ENCODE results near the gene OSBPL10.
"Not testable (repeated sequence)": the region's sequence is repeated elsewhere in the genome, so short reads cannot be mapped to it uniquely, and the experiment has no call there.

The OSBPL10 gene, protein sequence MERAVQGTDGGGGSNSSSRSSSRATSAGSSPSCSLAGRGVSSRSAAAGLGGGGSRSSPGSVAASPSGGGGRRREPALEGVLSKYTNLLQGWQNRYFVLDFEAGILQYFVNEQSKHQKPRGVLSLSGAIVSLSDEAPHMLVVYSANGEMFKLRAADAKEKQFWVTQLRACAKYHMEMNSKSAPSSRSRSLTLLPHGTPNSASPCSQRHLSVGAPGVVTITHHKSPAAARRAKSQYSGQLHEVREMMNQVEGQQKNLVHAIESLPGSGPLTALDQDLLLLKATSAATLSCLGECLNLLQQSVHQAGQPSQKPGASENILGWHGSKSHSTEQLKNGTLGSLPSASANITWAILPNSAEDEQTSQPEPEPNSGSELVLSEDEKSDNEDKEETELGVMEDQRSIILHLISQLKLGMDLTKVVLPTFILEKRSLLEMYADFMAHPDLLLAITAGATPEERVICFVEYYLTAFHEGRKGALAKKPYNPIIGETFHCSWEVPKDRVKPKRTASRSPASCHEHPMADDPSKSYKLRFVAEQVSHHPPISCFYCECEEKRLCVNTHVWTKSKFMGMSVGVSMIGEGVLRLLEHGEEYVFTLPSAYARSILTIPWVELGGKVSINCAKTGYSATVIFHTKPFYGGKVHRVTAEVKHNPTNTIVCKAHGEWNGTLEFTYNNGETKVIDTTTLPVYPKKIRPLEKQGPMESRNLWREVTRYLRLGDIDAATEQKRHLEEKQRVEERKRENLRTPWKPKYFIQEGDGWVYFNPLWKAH

DNA sequence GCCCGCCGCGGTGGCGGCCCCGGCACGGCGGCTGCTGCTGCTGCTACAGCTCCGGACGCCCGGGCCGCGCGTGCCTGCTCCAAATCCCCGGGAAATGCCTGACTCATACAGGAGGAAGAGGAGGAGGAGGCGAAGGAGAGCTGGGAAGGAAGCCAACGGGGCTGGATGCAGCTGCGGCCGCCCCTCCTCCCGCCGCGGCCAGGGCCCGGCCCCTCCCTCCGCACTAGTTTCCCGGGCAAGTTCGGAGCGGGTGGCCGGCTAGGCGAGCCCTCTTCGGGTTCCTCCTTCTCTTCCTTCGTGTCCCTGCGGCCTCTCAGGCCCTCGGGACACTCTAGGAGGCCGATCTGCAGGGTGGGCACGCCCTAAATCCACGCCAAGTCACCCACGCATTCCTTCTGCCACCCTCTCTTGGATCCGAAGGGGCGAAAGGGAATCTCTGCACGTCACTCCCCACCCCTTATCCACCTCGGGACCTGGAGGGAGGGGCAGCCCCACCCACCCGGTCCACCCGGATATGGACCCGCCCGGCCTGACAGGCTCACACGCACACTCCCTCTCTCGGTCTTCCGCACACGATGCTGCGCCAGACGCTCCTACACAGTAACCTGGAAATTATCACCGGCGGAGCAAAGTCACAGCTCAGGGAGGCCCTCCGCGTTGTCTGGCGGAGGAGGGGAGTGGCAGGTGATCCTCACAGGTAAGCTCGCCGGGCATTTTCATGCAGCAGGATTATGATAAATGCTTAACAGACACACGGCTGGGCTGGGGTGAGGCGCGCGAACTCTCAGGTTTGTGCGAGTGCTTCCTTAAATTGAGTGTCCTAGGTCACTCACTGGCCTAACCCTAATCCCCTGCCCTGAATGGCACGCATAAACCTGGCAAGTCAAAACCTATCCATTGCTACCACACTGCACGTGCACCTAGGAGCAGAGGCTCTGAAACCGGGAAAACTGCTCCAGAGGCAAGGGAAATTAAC is at the start of gene OSBPL10, which contains the start of gene ZNF860:
OSBPL10 (minus strand) TSS at position 57 of the 976 bp plus-strand sequence. CDS start 83 bp downstream, outside the sequence.
ZNF860 (plus strand) TSS at position 545 of the 976 bp plus-strand sequence. CDS start 7,330 bp downstream, outside the sequence.
- peak; percentile 36 for DNase-seq

GRCh38 chr3:32026593-32026992 is 45.5 kb upstream of the OSBPL10 start:
- DNase-seq, result no peak

DNA sequence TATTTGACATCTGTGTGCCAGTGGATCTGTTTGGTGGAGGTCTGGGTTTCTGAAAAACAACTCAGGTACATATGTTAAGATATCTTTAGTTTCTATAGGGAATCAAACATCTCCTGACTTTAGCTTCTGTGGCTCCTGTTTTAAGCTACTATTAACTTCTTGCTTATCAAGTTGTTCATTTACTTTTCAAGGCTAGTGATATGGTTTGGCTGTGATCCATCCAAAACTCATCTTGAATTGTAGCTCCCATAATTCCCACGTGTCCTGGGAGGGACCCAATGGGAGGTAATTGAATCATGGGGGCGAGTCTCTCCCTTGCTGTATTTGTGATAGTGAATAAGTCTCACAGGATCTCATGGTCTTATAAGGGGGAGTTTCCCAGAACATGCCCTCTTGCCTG is 41.9 kb upstream of the OSBPL10 start:
- no peak for DNase-seq

GRCh38 chr3:32021748-32022147 is 40.7 kb upstream of the OSBPL10 start:
- DNase-seq, result no peak

DNA sequence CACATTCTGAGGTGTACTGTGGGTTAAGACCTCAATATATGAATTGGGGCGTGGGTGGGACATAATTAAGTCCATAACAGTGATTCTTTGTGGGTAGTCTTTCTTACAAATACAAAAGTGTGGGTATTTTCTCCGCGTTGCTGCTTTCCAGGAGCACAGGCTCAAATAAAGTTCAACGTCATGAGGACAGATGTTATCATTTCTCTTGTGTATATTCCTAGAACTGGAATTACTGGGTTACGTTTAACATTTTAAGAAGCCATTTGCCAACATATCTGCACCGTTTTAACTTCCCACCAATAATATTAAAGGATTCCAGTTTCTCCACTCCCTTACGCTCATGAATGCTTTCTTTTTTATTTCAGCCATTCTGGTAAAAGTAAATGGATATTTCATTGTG is 40.1 kb upstream of the OSBPL10 start:
- DNase-seq, result no peak

- no peak for DNase-seq
These were observed 37.9 kb upstream of the OSBPL10 start for GRCh38 chr3:32018757-32019564.

DNA sequence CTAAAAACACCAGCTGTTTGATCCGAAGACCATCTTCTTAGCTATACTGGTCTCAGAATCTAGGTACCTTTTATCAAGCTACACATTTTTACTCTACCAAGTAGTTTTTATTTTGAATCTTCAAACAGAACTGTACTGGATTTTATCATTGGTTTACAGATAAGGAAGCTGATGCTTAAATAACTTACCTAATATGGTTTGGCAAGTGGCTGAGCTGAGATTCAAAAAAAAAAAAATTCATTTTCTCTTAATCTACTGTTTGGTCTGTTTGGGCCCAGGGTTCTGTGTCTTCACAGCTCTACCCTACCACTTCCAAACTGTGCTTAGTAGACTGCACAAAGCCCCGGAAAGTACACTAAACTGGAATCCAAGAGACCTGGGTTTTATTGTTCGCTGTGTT is 36.2 kb upstream of the OSBPL10 start:
- no peak for DNase-seq

DNA sequence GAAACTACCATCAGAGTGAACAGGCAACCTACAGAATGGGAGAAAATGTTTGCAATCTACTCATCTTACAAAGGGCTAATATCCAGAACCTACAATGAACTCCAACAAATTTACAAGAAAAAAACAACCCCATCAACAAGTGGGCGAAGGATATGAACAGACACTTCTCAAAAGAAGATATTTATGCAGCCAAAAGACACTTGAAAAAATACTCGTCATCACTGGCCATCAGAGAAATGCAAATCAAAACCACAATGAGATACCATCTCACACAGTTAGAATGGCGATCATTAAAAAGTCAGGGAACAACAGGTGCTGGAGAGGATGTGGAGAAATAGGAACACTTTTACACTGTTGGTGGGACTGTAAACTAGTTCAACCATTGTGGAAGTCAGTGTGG is 34.6 kb upstream of the OSBPL10 start:
- DNase-seq, result not testable (repeated sequence)

GRCh38 chr3:32010699-32011098 is 29.6 kb upstream of the OSBPL10 start:
- not testable (repeated sequence) for DNase-seq

- DNase-seq, result no peak
These were observed 28.9 kb upstream of the OSBPL10 start for GRCh38 chr3:32009957-32010356.

- DNase-seq, result no peak
These were observed 28.0 kb upstream of the OSBPL10 start for GRCh38 chr3:32009101-32009500.

- DNase-seq, result no peak
These were observed 23.2 kb upstream of the OSBPL10 start for GRCh38 chr3:32004113-32004765.

DNA sequence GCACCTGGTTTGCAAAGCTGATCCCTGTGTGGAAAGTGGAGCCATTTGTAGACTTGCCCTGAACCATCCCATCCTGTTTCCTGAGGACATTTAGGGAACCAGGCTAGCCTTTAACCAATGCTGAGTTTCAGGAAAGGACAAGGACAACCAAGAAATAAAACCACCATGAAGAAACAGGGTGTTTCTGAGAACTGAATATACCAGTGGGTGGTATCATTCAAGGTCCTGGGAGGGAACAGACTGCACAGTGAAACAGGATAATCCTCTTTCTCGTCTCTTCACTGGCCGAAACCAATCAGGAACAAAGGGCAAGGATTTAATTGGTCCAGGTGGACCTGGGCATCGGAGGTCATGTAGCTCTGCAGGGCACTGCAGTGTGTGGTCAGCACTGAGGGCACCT is 22.3 kb upstream of the OSBPL10 start:
- DNase-seq, result no peak

DNA sequence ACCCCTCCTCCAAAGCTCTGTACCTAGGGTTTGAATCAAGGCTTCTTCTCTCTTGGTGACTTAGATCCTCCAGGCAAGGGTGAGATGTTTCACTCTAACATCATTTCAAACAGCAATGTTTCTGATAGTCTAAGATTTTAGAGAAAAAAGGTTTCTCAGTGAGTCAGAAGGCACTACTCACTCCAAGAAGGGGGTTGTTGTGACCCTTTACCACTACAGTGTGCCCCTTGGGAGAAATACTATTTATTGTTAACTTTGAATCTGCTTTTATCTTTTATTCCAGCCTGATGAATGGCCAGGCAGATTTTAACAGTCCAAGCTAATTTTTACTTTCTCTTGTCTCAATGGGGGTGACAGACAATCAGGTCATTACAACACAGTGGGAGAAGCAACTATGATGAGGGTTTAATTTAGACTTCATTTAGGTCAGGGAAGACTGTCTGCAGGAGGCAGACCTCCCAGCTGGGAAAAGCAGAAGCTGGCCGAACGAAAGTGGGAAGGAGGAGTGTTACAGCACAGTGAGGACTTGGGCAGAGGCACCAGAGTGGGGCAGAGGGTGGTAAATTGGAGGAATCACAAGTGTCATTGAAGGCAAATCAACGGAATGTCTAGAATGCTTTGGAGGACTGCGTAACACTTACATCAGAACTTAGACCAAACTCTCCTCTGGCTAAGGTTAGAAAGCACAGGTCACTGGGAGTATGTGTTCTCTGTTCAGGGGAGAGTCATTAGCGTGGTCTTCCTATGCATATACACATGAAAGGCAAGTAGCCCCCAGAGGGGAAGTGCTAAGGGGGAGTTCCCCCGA is 21.7 kb upstream of the OSBPL10 start:
- DNase-seq, result no peak

DNA sequence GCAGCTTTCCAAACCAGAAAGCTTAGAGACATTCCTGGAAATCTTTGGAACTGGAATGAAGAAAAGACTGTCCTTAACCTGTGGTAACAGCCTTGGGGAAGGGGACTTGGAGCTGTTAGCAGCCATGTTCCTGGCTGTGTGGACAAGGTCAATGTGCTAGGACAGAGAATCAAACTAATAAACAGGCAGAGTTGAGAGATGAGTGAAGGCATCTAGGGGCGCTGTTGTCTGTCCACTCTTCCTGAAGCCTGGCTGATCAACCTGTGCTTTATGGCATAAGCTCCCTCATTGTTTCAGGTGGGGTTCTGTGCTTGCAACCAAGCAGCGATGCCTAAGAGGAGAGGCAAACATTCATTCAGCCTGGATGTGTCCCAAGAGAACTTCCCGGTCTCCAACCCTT is 19.8 kb upstream of the OSBPL10 start:
- no peak for DNase-seq

- DNase-seq, result no peak
These were observed 18.9 kb upstream of the OSBPL10 start for GRCh38 chr3:31999907-32000439.

- DNase-seq, result no peak
These were observed 16.4 kb upstream of the OSBPL10 start for GRCh38 chr3:31997500-31997899.

DNA sequence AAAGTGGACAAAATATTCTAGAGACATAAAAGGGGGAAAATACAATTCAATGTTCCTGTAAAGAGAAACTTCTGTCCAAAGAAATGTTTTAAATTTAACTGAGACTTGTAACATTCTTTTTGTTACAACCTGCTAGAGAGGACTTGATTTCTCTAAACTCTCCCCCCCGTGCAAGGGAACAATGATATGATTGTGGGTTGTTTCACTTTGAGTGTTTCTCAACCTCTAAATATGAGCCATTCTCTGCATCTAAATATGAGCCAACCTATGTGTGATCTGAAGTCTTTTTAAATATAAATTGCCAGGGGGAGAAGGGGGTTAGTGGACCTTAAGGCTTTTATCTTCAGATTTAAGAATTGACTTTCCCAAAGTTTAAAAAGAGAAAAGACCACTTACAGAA is 15.1 kb upstream of the OSBPL10 start:
- DNase-seq, result no peak

DNA sequence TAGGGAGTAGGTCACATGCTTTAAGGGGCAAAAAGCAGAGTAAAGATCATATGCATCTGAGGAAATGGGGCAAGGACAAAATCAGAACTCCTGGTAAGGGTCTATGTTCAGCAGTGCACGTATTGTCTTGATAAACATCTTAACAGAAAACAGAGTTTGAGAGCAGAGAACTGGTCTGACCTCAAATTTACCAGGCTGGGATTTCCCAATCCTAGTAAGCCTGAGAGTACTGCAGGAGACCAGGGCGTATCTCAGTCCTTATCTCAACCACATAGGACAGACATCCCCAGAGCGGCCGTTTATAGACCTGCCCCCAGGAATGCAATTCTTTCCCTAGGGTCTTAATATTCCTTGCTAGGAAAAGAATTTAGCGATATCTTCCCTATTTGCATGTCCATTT is 14.0 kb upstream of the OSBPL10 start:
- DNase-seq, result not testable (repeated sequence)

DNA sequence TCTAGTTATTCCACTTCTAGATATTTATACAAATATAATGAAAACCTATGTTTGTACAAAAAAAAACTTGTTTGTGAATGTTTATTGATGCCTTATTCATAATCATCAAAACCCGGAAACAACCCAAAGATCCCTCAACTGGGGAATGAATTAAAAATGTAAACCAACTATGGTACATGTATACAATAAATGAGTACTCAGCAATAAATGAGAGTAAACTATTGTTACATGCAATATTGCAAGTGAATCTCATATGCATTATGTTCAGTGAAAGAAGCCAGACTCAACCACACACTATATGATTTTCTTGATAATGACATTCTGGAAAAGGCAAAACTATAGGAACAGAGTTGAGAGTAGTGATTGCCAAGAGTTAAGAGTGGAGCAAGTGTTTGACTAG is 12.8 kb upstream of the OSBPL10 start:
- no peak for DNase-seq
